Stimulated activated naive B cell treated with anti-CD40 and anti-IgM and Interleukin-4, amounts not matched to agents 10 μg/mL and 1 μg/mL and 100 μg/mL, for 72 hours (primary cell): ENCODE data around the gene TFF1.

Experiments used
- ATAC-seq, 2 donors: fragments of 150-1000 bp; cut with Tn5 transposase; replicated peaks; 2 replicates each; pipeline ENCODE4 v1.10.0; 2021; ENCODE audit warnings: moderate library complexity in 1 of 2
- DNase-seq: peaks from one replicate; pipeline ENCODE4 v3.0.0; 2021
- H3K27ac Mint-ChIP-seq: one replicate; pipeline ENCODE4 v1.8.0; 2022; ENCODE audit warnings: mild to moderate bottlenecking, mixed read lengths
- H3K27me3 Mint-ChIP-seq, 2 donors: one replicate each; pipeline ENCODE4 v1.8.0; 2022; ENCODE audit warnings: mixed read lengths in 2 of 2
- H3K36me3 Mint-ChIP-seq, 2 donors: one replicate each; pipeline ENCODE4 v1.8.0; 2022; ENCODE audit warnings: mixed read lengths in 2 of 2, mild to moderate bottlenecking in 1 of 2
- H3K4me1 Mint-ChIP-seq, 2 donors: one replicate each; pipeline ENCODE4 v1.8.0; 2022; ENCODE audit warnings: mixed read lengths in 2 of 2, mild to moderate bottlenecking in 1 of 2
- H3K4me3 Mint-ChIP-seq, 2 donors: one replicate each; pipeline ENCODE4 v1.8.0; 2022; ENCODE audit warnings: mild to moderate bottlenecking in 2 of 2, mixed read lengths in 2 of 2, moderate library complexity in 1 of 2
- H3K9me3 Mint-ChIP-seq, 2 donors: one replicate each; pipeline ENCODE4 v1.8.0; 2022; ENCODE audit warnings: mixed read lengths in 2 of 2, mild to moderate bottlenecking in 1 of 2

Gene TFF1

GRCh38 chr21:42406201-42406621, 39.9 kb upstream of the TFF1 start:
- ATAC-seq = no peak
- Mint-ChIP-seq H3K4me3 (no peak overlapping the region), H3K4me1 (peaks cover 5 to 6% of the 10 kb centered on the region in 2 donors)

GRCh38 chr21:42405064-42406013, 39.0 kb upstream of the TFF1 start:
- Mint-ChIP-seq H3K36me3 (peaks cover 6 to 7% of the 10 kb centered on the region in 2 donors), H3K9me3 (peaks cover 7 to 9% of the 10 kb centered on the region in 2 donors), H3K4me3 (no peak overlapping the region), H3K27me3 (peaks cover 0 to 3% of the 10 kb centered on the region in 2 donors), H3K4me1 (peaks cover 5 to 7% of the 10 kb centered on the region in 2 donors), H3K27ac (no peak overlapping the region)
- DNase-seq = no peak
- ATAC-seq = no peak

More at GRCh38 chr21:42406201-42406621, 39.9 kb upstream of the TFF1 start:
- Mint-ChIP-seq H3K36me3 (peaks cover 6 to 7% of the 10 kb centered on the region in 2 donors), H3K27me3 (peaks cover 0 to 3% of the 10 kb centered on the region in 2 donors), H3K27ac (no peak overlapping the region), H3K9me3 (peaks cover 7 to 9% of the 10 kb centered on the region in 2 donors)
- no peak for DNase-seq

GRCh38 chr21:42404539-42404938, 38.2 kb upstream of the TFF1 start:
- peaks cover 5 to 9% of the 10 kb centered on the region in 2 donors for H3K4me1 Mint-ChIP-seq
- peaks cover 7 to 9% of the 10 kb centered on the region in 2 donors for H3K9me3 Mint-ChIP-seq
- DNase-seq (no peak), ATAC-seq (no peak)
- H3K27ac Mint-ChIP-seq = no peak overlapping the region
- peaks cover 0 to 3% of the 10 kb centered on the region in 2 donors for H3K27me3 Mint-ChIP-seq
- peaks cover 6 to 7% of the 10 kb centered on the region in 2 donors for H3K36me3 Mint-ChIP-seq
- no peak overlapping the region for H3K4me3 Mint-ChIP-seq

GRCh38 chr21:42403611-42404231, 37.4 kb upstream of the TFF1 start, which contains the start of gene UBASH3A:
UBASH3A (plus strand) TSS chr21:42403902; CDS start chr21:42403946, 44 bp downstream.
- no peak within 1 kb of the TSS for H3K4me3 Mint-ChIP-seq
- DNase-seq = no peak
- H3K9me3 Mint-ChIP-seq = peaks cover 7 to 9% of the 10 kb centered on the region in 2 donors
- peaks cover 6 to 7% of the 10 kb centered on the region in 2 donors for H3K36me3 Mint-ChIP-seq
- ATAC-seq = no peak
- H3K27me3 Mint-ChIP-seq = peaks cover 0 to 3% of the 10 kb centered on the region in 2 donors
- H3K4me1 Mint-ChIP-seq = peaks cover 6 to 9% of the 10 kb centered on the region in 2 donors
- no peak within 1 kb of the TSS for H3K27ac Mint-ChIP-seq

- Mint-ChIP-seq H3K9me3 (peaks cover 7 to 9% of the 10 kb centered on the region in 2 donors), H3K36me3 (peaks cover 6 to 7% of the 10 kb centered on the region in 2 donors), H3K27ac (no peak overlapping the region), H3K27me3 (peaks cover 0 to 7% of the 10 kb centered on the region in 2 donors), H3K4me3 (no peak overlapping the region), H3K4me1 (peaks cover 23 to 25% of the 10 kb centered on the region in 2 donors)
- no peak for DNase-seq
- ATAC-seq = no peak
These were observed 35.5 kb upstream of the TFF1 start for GRCh38 chr21:42401820-42402251.

- Mint-ChIP-seq H3K4me1 (peaks cover 23 to 25% of the 10 kb centered on the region in 2 donors), H3K36me3 (peaks cover 6 to 7% of the 10 kb centered on the region in 2 donors), H3K4me3 (no peak overlapping the region), H3K9me3 (peaks cover 7 to 9% of the 10 kb centered on the region in 2 donors), H3K27ac (no peak overlapping the region), H3K27me3 (peaks cover 0 to 7% of the 10 kb centered on the region in 2 donors)
- no peak for ATAC-seq
- no peak for DNase-seq
These were observed 34.8 kb upstream of the TFF1 start for GRCh38 chr21:42401154-42401553.

- Mint-ChIP-seq H3K36me3 (peaks cover 6 to 7% of the 10 kb centered on the region in 2 donors), H3K4me1 (peaks cover 23 to 25% of the 10 kb centered on the region in 2 donors), H3K4me3 (no peak overlapping the region), H3K27me3 (peaks cover 0 to 5% of the 10 kb centered on the region in 2 donors), H3K9me3 (peaks cover 7 to 9% of the 10 kb centered on the region in 2 donors), H3K27ac (no peak overlapping the region)
- ATAC-seq = peak in 1 of 2 donors; percentile 34
- no peak for DNase-seq
These were observed 34.2 kb upstream of the TFF1 start for GRCh38 chr21:42400525-42400924.

GRCh38 chr21:42398436-42399028, 32.2 kb upstream of the TFF1 start:
- Mint-ChIP-seq H3K4me3 (no peak overlapping the region), H3K36me3 (peaks cover 6 to 7% of the 10 kb centered on the region in 2 donors), H3K27me3 (peaks cover 0 to 4% of the 10 kb centered on the region in 2 donors), H3K9me3 (peaks cover 7 to 9% of the 10 kb centered on the region in 2 donors), H3K4me1 (peaks cover 25 to 37% of the 10 kb centered on the region in 2 donors), H3K27ac (peak overlapping the region; percentile 21)
- DNase-seq (no peak), ATAC-seq (no peak)

GRCh38 chr21:42397746-42398394, 31.5 kb upstream of the TFF1 start:
- DNase-seq = no peak
- H3K4me3 Mint-ChIP-seq = no peak overlapping the region
- ATAC-seq = no peak
- peaks cover 6 to 7% of the 10 kb centered on the region in 2 donors for H3K36me3 Mint-ChIP-seq
- peaks cover 29 to 42% of the 10 kb centered on the region in 2 donors for H3K4me1 Mint-ChIP-seq
- peaks cover 7 to 9% of the 10 kb centered on the region in 2 donors for H3K9me3 Mint-ChIP-seq
- H3K27ac Mint-ChIP-seq = peak overlapping the region; percentile 88
- H3K27me3 Mint-ChIP-seq = peaks cover 0 to 4% of the 10 kb centered on the region in 2 donors

- peaks cover 7% of the 10 kb centered on the region in 2 donors for H3K9me3 Mint-ChIP-seq
- H3K4me3 Mint-ChIP-seq = peak overlapping the region in 1 of 2 donors; percentile 3
These were observed 30.7 kb upstream of the TFF1 start for GRCh38 chr21:42396799-42397745.

GRCh38 chr21:42395905-42396651, 29.7 kb upstream of the TFF1 start, which contains the start of gene TMPRSS3:
TMPRSS3 (minus strand) TSS chr21:42396052; CDS start chr21:42395417, 635 bp downstream.
- Mint-ChIP-seq H3K9me3 (no peaks in the 10 kb centered on the region), H3K4me1 (peaks cover 32 to 50% of the 10 kb centered on the region in 2 donors), H3K27me3 (peaks cover 4 to 6% of the 10 kb centered on the region in 2 donors), H3K4me3 (no peak within 1 kb of the TSS), H3K36me3 (no peaks in the 10 kb centered on the region), H3K27ac (peak within 1 kb of the TSS; percentile 32)
- DNase-seq (no peak), ATAC-seq (no peak)

More at GRCh38 chr21:42396799-42397745, 30.7 kb upstream of the TFF1 start:
- Mint-ChIP-seq H3K27me3 (peaks cover 3 to 4% of the 10 kb centered on the region in 2 donors), H3K27ac (peak overlapping the region; percentile 88), H3K36me3 (peaks cover 6 to 7% of the 10 kb centered on the region in 2 donors), H3K4me1 (peaks cover 31 to 46% of the 10 kb centered on the region in 2 donors)
- no peak for DNase-seq
- ATAC-seq = peak; percentile 21 to 42

- H3K27ac Mint-ChIP-seq = no peak overlapping the region
- no peak overlapping the region for H3K4me3 Mint-ChIP-seq
- H3K9me3 Mint-ChIP-seq = no peaks in the 10 kb centered on the region
- peaks cover 4 to 11% of the 10 kb centered on the region in 2 donors for H3K27me3 Mint-ChIP-seq
- no peaks in the 10 kb centered on the region for H3K36me3 Mint-ChIP-seq
- peaks cover 33 to 50% of the 10 kb centered on the region in 2 donors for H3K4me1 Mint-ChIP-seq
- ATAC-seq = no peak
- no peak for DNase-seq
These were observed 29.0 kb upstream of the TFF1 start for GRCh38 chr21:42395302-42395701.
